DMS114 treated with DMSO at 0.1 percent for 48 hours (cell line): ENCODE measurements around the gene NACC2.

Experiments
- DNase-seq: peaks from one replicate; lab custom pipeline; 2025; ENCODE audit not compliant: unreplicated experiment; lab: John Stamatoyannopoulos, UW

NACC2 gene

GRCh38 chr9:136024696-136025316 lies 70.3 kb downstream of the NACC2 start:
- no peak for DNase-seq

GRCh38 chr9:136024286-136024685 lies 70.8 kb downstream of the NACC2 start:
- DNase-seq, result no peak

- DNase-seq, result no peak
These were observed 71.5 kb downstream of the NACC2 start for GRCh38 chr9:136023410-136024225.

GRCh38 chr9:136022731-136023409 lies 72.2 kb downstream of the NACC2 start:
- DNase-seq, result no peak

- DNase-seq, result no peak
These were observed 73.0 kb downstream of the NACC2 start for GRCh38 chr9:136021872-136022681.

- DNase-seq, result no peak
These were observed 73.8 kb downstream of the NACC2 start for GRCh38 chr9:136021171-136021871.

- no peak for DNase-seq
These were observed 74.4 kb downstream of the NACC2 start for GRCh38 chr9:136020671-136021070.

- no peak for DNase-seq
These were observed 74.9 kb downstream of the NACC2 start for GRCh38 chr9:136020206-136020605.

- no peak for DNase-seq
These were observed 75.4 kb downstream of the NACC2 start for GRCh38 chr9:136019681-136020060.

GRCh38 chr9:136019041-136019680 lies 75.9 kb downstream of the NACC2 start:
- no peak for DNase-seq

- DNase-seq, result no peak
These were observed 76.6 kb downstream of the NACC2 start for GRCh38 chr9:136018257-136019031.

- DNase-seq, result no peak
These were observed 77.5 kb downstream of the NACC2 start for GRCh38 chr9:136017289-136018190.

- no peak for DNase-seq
These were observed 78.4 kb downstream of the NACC2 start for GRCh38 chr9:136016572-136017288.

- no peak for DNase-seq
These were observed 79.2 kb downstream of the NACC2 start for GRCh38 chr9:136015656-136016571.

- no peak for DNase-seq
These were observed 80.0 kb downstream of the NACC2 start for GRCh38 chr9:136014924-136015633.
